ENCODE measurements around the gene SPOP.

The SPOP gene

DNA sequence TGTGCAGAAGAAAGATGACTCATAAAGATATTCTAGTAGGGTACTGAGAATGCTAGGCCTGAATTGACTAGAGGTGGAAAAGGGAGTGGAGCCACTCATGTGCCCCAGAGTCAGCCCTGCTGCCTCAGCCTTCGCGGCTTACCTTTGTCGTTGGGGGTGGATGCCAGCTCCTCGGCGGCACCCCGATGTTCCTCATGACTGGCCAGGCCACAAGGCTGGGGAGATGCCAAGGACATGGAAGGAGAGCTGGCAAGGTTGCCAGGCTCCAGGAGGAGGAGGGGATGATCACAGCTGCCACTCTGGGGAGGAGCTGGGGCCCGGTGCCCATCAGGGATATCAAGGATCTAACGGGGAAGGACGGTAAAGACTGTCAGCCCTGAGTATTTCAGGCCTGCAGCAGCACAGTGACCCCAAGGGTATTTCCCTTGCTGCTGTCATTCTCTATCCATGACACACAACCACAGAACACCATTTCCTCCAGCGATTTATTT, 39.5 kb upstream of the SPOP start:
- POLR2A ChIA-PET: no interaction called here
- DNase-seq (ENCODE audit: low read depth, low spot score): no peak
- CTCF ChIA-PET: interaction anchor here (0.7 to 3.1 kb wide), 6 partner anchors 9 to 279 kb away, joined by 3 to 17 read pairs (median 6); partner anchors contain the start of gene SLC35B1
- TF ChIP-seq, protein P1, sequence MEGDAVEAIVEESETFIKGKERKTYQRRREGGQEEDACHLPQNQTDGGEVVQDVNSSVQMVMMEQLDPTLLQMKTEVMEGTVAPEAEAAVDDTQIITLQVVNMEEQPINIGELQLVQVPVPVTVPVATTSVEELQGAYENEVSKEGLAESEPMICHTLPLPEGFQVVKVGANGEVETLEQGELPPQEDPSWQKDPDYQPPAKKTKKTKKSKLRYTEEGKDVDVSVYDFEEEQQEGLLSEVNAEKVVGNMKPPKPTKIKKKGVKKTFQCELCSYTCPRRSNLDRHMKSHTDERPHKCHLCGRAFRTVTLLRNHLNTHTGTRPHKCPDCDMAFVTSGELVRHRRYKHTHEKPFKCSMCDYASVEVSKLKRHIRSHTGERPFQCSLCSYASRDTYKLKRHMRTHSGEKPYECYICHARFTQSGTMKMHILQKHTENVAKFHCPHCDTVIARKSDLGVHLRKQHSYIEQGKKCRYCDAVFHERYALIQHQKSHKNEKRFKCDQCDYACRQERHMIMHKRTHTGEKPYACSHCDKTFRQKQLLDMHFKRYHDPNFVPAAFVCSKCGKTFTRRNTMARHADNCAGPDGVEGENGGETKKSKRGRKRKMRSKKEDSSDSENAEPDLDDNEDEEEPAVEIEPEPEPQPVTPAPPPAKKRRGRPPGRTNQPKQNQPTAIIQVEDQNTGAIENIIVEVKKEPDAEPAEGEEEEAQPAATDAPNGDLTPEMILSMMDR (IDR thresholded peaks at IDR 0.05; ENCODE audit: insufficient read depth, low read length, missing control alignments): no peak
- H3K4me3 ChIP-seq (ENCODE audit: low read depth, low read length): no peak overlapping the region

DNA sequence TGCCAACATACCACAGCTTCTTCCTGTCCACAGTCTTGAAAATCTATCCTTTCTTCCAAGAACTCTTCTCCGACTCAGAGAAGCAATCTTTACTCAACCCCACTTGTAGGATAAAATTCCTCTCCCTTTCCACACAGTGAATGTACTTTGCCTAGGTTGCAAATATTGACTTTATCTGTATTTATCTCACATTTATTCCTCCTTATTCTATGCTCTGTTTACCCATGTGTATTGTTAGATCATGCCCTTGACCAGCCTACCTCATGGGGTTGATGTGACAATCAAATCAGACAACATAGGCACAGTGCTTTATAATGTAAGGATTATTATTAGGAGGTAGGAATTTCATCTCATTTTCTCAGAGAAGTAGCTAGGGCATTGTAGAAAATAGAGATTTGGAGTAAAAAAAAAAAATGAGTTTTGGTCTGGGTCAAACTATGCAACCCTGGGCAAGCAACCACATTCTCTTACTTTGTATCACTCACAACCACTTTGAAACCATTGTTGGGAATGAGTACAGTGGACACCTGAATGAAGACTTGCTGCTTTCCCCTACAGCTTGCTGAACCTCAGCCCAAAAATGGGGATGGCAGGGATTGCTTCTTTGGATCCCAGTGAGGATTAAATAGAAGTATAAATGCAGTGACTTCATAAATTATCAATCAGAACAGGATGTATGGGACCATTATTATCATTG, 38.9 kb upstream of the SPOP start:
- TF ChIP-seq, protein P1 (IDR thresholded peaks at IDR 0.05; ENCODE audit: insufficient read depth, low read length, missing control alignments): no peak
- ChIA-PET CTCF (interaction anchor here (1.0 to 3.1 kb wide), 6 partner anchors 8 to 280 kb away, joined by 3 to 17 read pairs (median 6); partner anchors contain the start of gene SLC35B1), POLR2A (no interaction called here)
- DNase-seq (ENCODE audit: low read depth, low spot score): no peak
- H3K4me3 ChIP-seq (ENCODE audit: low read depth, low read length): no peak overlapping the region

DNA sequence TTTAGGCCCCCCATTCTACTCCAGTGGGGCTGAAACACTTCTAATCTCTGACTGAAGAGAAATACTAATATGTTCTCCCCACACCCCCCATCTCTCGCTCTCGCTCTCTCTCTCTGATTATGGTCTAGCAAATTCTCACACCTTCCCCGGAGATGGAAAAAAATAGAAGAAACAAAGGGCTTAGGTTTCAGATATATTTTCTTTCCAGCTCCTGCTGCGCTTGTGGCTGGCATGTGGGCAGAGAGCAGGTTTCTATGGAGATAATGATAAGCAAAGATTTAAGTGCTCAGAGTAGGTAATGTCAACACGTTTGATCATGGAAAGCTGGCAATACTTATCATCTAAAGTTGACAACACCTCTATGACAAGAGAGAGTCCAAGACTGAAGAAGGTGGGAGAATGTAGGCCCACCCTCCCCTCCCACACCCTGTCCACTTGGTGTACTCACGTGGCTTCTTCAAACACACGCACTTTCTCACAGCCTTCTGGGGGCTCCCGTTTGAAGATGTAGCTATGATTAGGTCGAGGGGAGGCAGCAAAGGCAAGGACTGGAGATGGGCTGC, 37.9 kb upstream of the SPOP start:
- no peak for DNase-seq (ENCODE audit: low read depth, low spot score)
- ChIA-PET POLR2A (no interaction called here), CTCF (interaction anchor here (0.9 to 2.6 kb wide), 9 partner anchors 12 to 160 kb away, joined by 3 to 8 read pairs (median 4); no protein-coding TSS in a partner anchor)
- no peak overlapping the region for H3K4me3 ChIP-seq (ENCODE audit: low read depth, low read length)
- TF ChIP-seq, protein P1 (IDR thresholded peaks at IDR 0.05; ENCODE audit: insufficient read depth, low read length, missing control alignments): no peak

DNA sequence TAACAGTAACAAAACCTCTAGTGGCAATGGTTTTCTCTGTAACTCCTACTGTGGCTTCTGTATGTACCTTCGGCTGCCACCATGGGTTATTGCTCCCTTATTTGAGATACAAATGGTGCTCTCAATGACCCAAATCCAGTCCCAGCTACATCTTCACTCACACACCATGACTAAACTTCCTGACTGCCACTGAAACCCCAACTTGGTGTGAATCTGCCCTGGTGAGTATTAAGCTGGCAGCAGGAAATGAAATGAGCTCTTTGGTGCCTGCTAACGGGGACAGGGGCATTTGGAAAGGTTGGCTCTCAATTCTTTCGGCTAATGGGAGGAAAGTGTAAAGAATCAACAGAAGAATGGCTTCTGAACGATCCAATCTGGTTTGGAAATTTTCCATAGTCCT, 37.3 kb upstream of the SPOP start:
- POLR2A ChIA-PET: no interaction called here

DNA sequence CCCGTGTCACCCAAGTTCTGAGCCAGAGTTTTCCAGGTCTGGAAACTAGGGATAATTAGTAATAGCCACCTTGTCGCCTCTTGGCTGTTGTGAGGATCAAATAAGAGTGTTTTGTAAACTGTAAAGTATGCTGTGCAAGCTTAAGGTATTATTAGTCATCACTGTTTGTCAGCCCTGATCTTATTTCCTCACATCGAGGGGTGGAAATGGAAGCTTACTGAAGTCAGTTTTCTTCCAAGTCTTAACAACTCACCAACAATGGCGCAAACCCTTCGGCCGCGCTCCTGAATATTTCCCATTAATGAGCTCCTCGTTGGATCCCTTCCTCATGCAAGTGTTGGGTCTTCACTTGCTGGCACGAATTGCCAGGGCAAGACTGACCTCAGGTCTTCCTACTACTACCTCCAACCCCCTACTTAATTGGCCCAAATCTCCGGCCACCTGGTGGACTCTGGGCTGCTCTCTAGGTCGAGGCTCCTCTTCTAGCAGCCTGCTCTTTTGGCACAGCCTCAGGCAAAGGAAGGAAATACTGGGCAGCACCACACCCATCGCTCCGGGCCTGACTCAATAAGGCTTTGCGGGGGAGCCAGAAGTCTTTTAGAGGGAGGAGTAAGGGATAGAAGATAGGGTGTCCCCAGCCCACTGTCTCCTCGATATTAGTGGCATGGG, 30.8 kb upstream of the SPOP start:
- CTCF ChIA-PET: interaction anchor here (0.6 to 27.0 kb wide), 34 partner anchors 9 to 350 kb away, joined by 3 to 1118 read pairs (median 4); partner anchors contain the start of genes DLX3, FAM117A and NXPH3
- peak overlapping the region; percentile 69 for H3K4me3 ChIP-seq (ENCODE audit: low read depth, low read length)
- no peak for DNase-seq (ENCODE audit: low read depth, low spot score)
- TF ChIP-seq, protein P1 (IDR thresholded peaks at IDR 0.05; ENCODE audit: insufficient read depth, low read length, missing control alignments): no peak
- POLR2A ChIA-PET: interaction anchor here (1.2 to 1.8 kb wide), 3 partner anchors 56 to 294 kb away, joined by 3 to 5 read pairs (median 4); partner anchors contain the start of gene PHB1

More for the DNA sequence above, 37.3 kb upstream of the SPOP start:
- TF ChIP-seq, protein P1 (IDR thresholded peaks at IDR 0.05; ENCODE audit: insufficient read depth, low read length, missing control alignments): no peak
- CTCF ChIA-PET: interaction anchor here (0.9 to 2.6 kb wide), 9 partner anchors 12 to 159 kb away, joined by 3 to 8 read pairs (median 3); no protein-coding TSS in a partner anchor
- H3K4me3 ChIP-seq (ENCODE audit: low read depth, low read length): no peak overlapping the region
- no peak for DNase-seq (ENCODE audit: low read depth, low spot score)

All from AG04449 (cell line).